K562 (cell line): ENCODE data around the gene TCEA3. TPM values are rescaled to one million over a fixed set of nuclear protein-coding genes. Genes with fewer than 3 reads are reported as not detected.
A peak's percentile ranks its signal among the peaks of the same experiment; 100 is the strongest.

Experiments
- JUNB ChIP-seq: fragments of 450-650 bp; formaldehyde crosslinking; conservative IDR thresholded peaks from 2 replicates; pipeline ENCODE4 v1.4.0; 2020; ENCODE audit warnings: mild to moderate bottlenecking
- KDM5B ChIP-seq: fragments of 200-600 bp; sonication (generic); IDR thresholded peaks from 2 replicates; pipeline ENCODE4 v1.6.1; 2012; ENCODE audit warnings: low read depth, mild to moderate bottlenecking, moderate library complexity, low read length, control low read depth, inconsistent platforms; ENCODE audit not compliant: insufficient replicate concordance
- KLF13 ChIP-seq: fragments of 450-650 bp; IDR thresholded peaks from 2 replicates; pipeline ENCODE4 v1.6.1; 2016; ENCODE audit warnings: missing genetic modification characterization, low read depth, mild to moderate bottlenecking, missing compliant biosample characterization, moderate library complexity, borderline replicate concordance
- MTF1 ChIP-seq: fragments of 250-450 bp; sonication (Bioruptor Pico); IDR thresholded peaks from 2 replicates; pipeline ENCODE4 v1.9.0; 2021; ENCODE audit warnings: moderate library complexity, mild to moderate bottlenecking, inconsistent platforms, borderline replicate concordance
- NFIC ChIP-seq: fragments of 450-650 bp; IDR thresholded peaks from 2 replicates; pipeline ENCODE4 v1.6.1; 2017; ENCODE audit warnings: mild to moderate bottlenecking, inconsistent platforms
- POLR2A ChIP-seq: fragments of 450-650 bp; conservative IDR thresholded peaks from 2 replicates; pipeline ENCODE4 v1.6.1; 2016
- SREBF1 ChIP-seq: fragments of 150-350 bp; IDR thresholded peaks from 2 replicates; pipeline ENCODE4 v1.6.1; 2014; ENCODE audit warnings: antibody characterized with exemption, low read depth, low read length, borderline replicate concordance
- ZNF12 ChIP-seq: sonication (generic); formaldehyde crosslinking; IDR thresholded peaks from 2 replicates; pipeline ENCODE4 v1.4.0; 2020; ENCODE audit warnings: mild to moderate bottlenecking, missing genetic modification reagents
- ZNF778 ChIP-seq: fragments of 450-650 bp; formaldehyde crosslinking; IDR thresholded peaks from 2 replicates; pipeline ENCODE4 v1.4.0; 2020; ENCODE audit warnings: mild to moderate bottlenecking, moderate library complexity
- ZNF780A ChIP-seq: fragments of 250-450 bp; sonication (Bioruptor Pico); IDR thresholded peaks from 2 replicates; pipeline ENCODE4 v1.5.0; 2021; ENCODE audit warnings: mild to moderate bottlenecking
- ZNF830 ChIP-seq: fragments of 250-450 bp; sonication (Bioruptor Pico); IDR thresholded peaks from 2 replicates; pipeline ENCODE4 v1.5.0; 2021; ENCODE audit warnings: mild to moderate bottlenecking
- polyA plus RNA-seq, 8 experiments: library from polyadenylated mRNA; depleted of rRNA in 4 of 8; stranded (reverse) in 5 of 8; unstranded in 3 of 8; fragments of >200 nt; fragmentation: Nextera tagmentation in 2 of 8; fragmentation: Illumina TruSeq in 1 of 8; extraction: Ambion mirVana in 2 of 8; extraction: Trizol in 1 of 8; gene quantifications; 2 replicates each; pipeline versions ENCODE4 v1.2.1 to v1.2.3, GENCODE V29; 2011 to 2014; ENCODE audit warnings: inconsistent platforms in 1 of 8, missing spikeins in 1 of 8
- total RNA-seq, 7 experiments: library from RNA; depleted of rRNA in 6 of 7; stranded (reverse); fragments of >200 nt in 6 of 7; fragmentation: Illumina TruSeq in 2 of 7; extraction: Trizol in 2 of 7; gene quantifications; 2 replicates each; pipeline versions ENCODE4 v1.2.1 to v1.2.3, GENCODE V29; 2011 to 2021; ENCODE audit warnings: low replicate concordance in 1 of 7
- TF ChIP-seq, protein P1 (sequence below): sonication (generic); formaldehyde crosslinking; IDR thresholded peaks from 2 replicates; pipeline ENCODE4 v1.8.1; 2023; ENCODE audit warnings: mild to moderate bottlenecking, missing genetic modification reagents
- TF ChIP-seq, protein P2 (sequence below): fragments of 250-450 bp; sonication (Bioruptor Pico); IDR thresholded peaks from 2 replicates; pipeline ENCODE4 v1.8.0; 2021; ENCODE audit warnings: mild to moderate bottlenecking, moderate library complexity
- TF ChIP-seq, protein P3 (sequence below): fragments of 250-450 bp; sonication (Bioruptor Pico); IDR thresholded peaks from 2 replicates; pipeline ENCODE4 v1.4.0; 2020; ENCODE audit warnings: mild to moderate bottlenecking
- TF ChIP-seq, protein P4 (sequence below): fragments of 250-450 bp; sonication (Bioruptor Pico); IDR thresholded peaks from 2 replicates; pipeline ENCODE4 v1.4.0; 2020; ENCODE audit warnings: borderline replicate concordance
- TF ChIP-seq, protein P5 (sequence below): sonication (generic); formaldehyde crosslinking; IDR thresholded peaks from 2 replicates; pipeline ENCODE4 v1.8.0; 2022; ENCODE audit warnings: mild to moderate bottlenecking, missing genetic modification reagents

TCEA3 gene
- total and polyA plus RNA-seq, 9 of the 15 experiments (the other 6 are each of a cell fraction or from before 2014, with no cell fraction given), result 0.03 to 0.55 (median 0.36) TPM

DNA sequence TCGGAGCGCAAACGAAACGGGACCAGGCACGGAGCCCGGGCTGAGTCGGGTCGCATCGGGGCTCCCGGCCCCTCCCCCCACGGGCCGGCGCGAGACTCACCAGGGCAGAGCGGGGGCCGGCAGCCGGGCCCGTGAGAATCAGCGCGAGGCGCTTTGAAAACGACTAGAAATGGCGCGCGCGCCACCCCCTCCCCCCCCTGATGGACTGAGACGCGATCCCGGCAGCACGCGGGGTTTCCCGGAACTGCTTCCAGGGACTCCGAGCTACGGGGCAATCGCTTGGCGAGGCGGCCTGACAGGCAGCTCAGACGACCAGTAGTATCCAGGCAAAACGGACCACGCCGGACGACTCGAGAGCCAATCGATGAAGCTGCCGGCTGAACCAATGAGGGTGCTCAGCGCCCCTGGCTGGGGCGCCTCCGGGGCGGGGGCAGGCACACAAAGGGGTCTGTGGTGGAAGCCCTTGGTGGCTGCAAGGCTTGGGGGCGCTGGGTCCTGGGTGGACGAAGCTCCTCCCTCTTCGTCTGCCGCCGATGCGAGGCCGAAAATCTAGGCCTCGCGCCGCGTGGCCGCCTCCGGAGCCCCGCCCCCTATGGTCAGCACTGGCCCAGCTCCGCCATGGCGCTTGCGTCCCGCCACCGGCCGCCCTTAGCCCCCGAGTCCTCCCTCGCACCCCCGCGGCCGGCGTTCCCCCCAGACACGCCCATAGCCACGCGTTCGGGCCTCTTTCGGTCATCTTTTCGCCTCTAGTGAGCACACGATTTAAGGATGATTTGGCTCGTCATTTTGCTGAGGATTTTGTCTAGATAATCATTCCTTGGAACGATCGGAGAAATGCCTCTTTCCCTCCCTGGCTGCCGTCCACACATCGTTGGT, 80.2 kb downstream of the TCEA3 start, which contains the start of gene HNRNPR (continued):
- TF ChIP-seq, protein P1, sequence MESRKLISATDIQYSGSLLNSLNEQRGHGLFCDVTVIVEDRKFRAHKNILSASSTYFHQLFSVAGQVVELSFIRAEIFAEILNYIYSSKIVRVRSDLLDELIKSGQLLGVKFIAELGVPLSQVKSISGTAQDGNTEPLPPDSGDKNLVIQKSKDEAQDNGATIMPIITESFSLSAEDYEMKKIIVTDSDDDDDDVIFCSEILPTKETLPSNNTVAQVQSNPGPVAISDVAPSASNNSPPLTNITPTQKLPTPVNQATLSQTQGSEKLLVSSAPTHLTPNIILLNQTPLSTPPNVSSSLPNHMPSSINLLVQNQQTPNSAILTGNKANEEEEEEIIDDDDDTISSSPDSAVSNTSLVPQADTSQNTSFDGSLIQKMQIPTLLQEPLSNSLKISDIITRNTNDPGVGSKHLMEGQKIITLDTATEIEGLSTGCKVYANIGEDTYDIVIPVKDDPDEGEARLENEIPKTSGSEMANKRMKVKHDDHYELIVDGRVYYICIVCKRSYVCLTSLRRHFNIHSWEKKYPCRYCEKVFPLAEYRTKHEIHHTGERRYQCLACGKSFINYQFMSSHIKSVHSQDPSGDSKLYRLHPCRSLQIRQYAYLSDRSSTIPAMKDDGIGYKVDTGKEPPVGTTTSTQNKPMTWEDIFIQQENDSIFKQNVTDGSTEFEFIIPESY (CRISPR knock-in tag), result peak; percentile 70; the same call in 1 of the 2 replicates
- TF ChIP-seq SREBF1 (no peak), MTF1 (CRISPR knock-in tag) (no peak), POLR2A (peak; percentile 92), ZNF778 (CRISPR knock-in tag) (no peak), NFIC (peak; percentile 66), KDM5B (peak; percentile 90), ZNF12 (no peak), KLF13 (peak; percentile 97; the same call in 1 of the 2 replicates), JUNB (CRISPR knock-in tag) (no peak), ZNF780A (no peak), ZNF830 (CRISPR knock-in tag) (no peak)
- TF ChIP-seq, protein P2, sequence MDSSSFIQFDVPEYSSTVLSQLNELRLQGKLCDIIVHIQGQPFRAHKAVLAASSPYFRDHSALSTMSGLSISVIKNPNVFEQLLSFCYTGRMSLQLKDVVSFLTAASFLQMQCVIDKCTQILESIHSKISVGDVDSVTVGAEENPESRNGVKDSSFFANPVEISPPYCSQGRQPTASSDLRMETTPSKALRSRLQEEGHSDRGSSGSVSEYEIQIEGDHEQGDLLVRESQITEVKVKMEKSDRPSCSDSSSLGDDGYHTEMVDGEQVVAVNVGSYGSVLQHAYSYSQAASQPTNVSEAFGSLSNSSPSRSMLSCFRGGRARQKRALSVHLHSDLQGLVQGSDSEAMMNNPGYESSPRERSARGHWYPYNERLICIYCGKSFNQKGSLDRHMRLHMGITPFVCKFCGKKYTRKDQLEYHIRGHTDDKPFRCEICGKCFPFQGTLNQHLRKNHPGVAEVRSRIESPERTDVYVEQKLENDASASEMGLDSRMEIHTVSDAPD (CRISPR knock-in tag), result no peak
- TF ChIP-seq, protein P3, sequence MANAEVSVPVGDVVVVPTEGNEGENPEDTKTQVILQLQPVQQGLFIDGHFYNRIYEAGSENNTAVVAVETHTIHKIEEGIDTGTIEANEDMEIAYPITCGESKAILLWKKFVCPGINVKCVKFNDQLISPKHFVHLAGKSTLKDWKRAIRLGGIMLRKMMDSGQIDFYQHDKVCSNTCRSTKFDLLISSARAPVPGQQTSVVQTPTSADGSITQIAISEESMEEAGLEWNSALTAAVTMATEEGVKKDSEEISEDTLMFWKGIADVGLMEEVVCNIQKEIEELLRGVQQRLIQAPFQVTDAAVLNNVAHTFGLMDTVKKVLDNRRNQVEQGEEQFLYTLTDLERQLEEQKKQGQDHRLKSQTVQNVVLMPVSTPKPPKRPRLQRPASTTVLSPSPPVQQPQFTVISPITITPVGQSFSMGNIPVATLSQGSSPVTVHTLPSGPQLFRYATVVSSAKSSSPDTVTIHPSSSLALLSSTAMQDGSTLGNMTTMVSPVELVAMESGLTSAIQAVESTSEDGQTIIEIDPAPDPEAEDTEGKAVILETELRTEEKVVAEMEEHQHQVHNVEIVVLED (CRISPR knock-in tag), result peak; percentile 44
- TF ChIP-seq, protein P4, sequence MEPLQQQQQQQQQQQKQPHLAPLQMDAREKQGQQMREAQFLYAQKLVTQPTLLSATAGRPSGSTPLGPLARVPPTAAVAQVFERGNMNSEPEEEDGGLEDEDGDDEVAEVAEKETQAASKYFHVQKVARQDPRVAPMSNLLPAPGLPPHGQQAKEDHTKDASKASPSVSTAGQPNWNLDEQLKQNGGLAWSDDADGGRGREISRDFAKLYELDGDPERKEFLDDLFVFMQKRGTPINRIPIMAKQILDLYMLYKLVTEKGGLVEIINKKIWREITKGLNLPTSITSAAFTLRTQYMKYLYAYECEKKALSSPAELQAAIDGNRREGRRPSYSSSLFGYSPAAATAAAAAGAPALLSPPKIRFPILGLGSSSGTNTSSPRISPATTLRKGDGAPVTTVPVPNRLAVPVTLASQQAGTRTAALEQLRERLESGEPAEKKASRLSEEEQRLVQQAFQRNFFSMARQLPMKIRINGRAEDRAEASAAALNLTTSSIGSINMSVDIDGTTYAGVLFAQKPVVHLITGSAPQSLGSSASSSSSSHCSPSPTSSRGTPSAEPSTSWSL, result 0 out of 2 replicates have a peak, but pooled peaks have one; percentile 9
- TF ChIP-seq, protein P5, sequence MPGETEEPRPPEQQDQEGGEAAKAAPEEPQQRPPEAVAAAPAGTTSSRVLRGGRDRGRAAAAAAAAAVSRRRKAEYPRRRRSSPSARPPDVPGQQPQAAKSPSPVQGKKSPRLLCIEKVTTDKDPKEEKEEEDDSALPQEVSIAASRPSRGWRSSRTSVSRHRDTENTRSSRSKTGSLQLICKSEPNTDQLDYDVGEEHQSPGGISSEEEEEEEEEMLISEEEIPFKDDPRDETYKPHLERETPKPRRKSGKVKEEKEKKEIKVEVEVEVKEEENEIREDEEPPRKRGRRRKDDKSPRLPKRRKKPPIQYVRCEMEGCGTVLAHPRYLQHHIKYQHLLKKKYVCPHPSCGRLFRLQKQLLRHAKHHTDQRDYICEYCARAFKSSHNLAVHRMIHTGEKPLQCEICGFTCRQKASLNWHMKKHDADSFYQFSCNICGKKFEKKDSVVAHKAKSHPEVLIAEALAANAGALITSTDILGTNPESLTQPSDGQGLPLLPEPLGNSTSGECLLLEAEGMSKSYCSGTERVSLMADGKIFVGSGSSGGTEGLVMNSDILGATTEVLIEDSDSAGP (CRISPR knock-in tag), result no peak
